Caco-2 (cell line): ENCODE data around the gene SPECC1L. TPM values are rescaled to one million over a fixed set of nuclear protein-coding genes. Genes with fewer than 3 reads are reported as not detected.

Source experiments
- BruUV-seq: library from RNA; stranded (reverse); fragments of 400-500 nt; replicated peaks from 2 replicates; lab custom pipeline; 2021; lab: Mats Ljungman, UMichigan
- CTCF ChIA-PET: fragments of 300-600 bp; sonication (Branson Sonifier 250); formaldehyde crosslinking; loops from one replicate; lab custom pipeline; 2022; ENCODE audit warnings: antibody characterized with exemption; lab: Charles Lee
- POLR2A ChIA-PET: fragments of 300-600 bp; sonication (Branson Sonifier 250); formaldehyde crosslinking; loops from one replicate; lab custom pipeline; 2022; ENCODE audit warnings: antibody characterized with exemption; lab: Charles Lee
- DNase-seq, 2 experiments: peaks; one replicate each; pipeline versions ENCODE4 v3.0.0 to v3.0.0-alpha.2; 2020 to 2022
- H3K27me3 ChIP-seq: replicated peaks from 2 replicates; pipeline ENCODE4 v1.6.0; 2011; ENCODE audit warnings: low read length; ENCODE audit not compliant: control insufficient read depth, insufficient read depth
- H3K36me3 ChIP-seq: 2 replicates; pipeline ENCODE4 v1.5.1; 2011; ENCODE audit warnings: low read length; ENCODE audit not compliant: control insufficient read depth, insufficient read depth
- H3K4me1 ChIP-seq: fragments of 250-450 bp; sonication (Bioruptor Pico); 2 replicates; pipeline ENCODE4 v1.5.1; 2020; ENCODE audit warnings: mild to moderate bottlenecking
- H3K4me3 ChIP-seq: 2 replicates; pipeline ENCODE4 v1.5.1; 2011; ENCODE audit warnings: low read depth, mild to moderate bottlenecking, control low read depth, low read length
- H3K9me3 ChIP-seq: fragments of 250-450 bp; sonication (Bioruptor Pico); 2 replicates; pipeline ENCODE4 v1.5.1; 2020; ENCODE audit warnings: mild to moderate bottlenecking, moderate library complexity
- H3K27ac Mint-ChIP-seq: one replicate; pipeline ENCODE4 v1.8.0; 2022; ENCODE audit warnings: mixed read lengths; ENCODE audit not compliant: unreplicated experiment
- H3K27me3 Mint-ChIP-seq: one replicate; pipeline ENCODE4 v1.8.0; 2022; ENCODE audit warnings: mixed read lengths; ENCODE audit not compliant: insufficient read depth, unreplicated experiment
- H3K36me3 Mint-ChIP-seq: one replicate; pipeline ENCODE4 v1.8.0; 2022; ENCODE audit warnings: mild to moderate bottlenecking, mixed read lengths; ENCODE audit not compliant: insufficient read depth, unreplicated experiment
- H3K4me1 Mint-ChIP-seq: one replicate; pipeline ENCODE4 v1.8.0; 2022; ENCODE audit warnings: low read depth, mixed read lengths; ENCODE audit not compliant: unreplicated experiment
- H3K4me3 Mint-ChIP-seq: one replicate; pipeline ENCODE4 v1.8.0; 2022; ENCODE audit warnings: mild to moderate bottlenecking, moderate library complexity, mixed read lengths; ENCODE audit not compliant: unreplicated experiment
- H3K9me3 Mint-ChIP-seq: one replicate; pipeline ENCODE4 v1.8.0; 2022; ENCODE audit warnings: mixed read lengths; ENCODE audit not compliant: unreplicated experiment
- CTCF ChIP-seq, 2 experiments: fragments of 200-600 bp in 1 of 2; IDR thresholded peaks; 1 replicate in 1 of 2; 2 replicates in 1 of 2; pipeline versions ENCODE4 v1.5.1 to v1.8.0; 2011 to 2022; ENCODE audit warnings: antibody characterized with exemption in 1 of 2, control low read depth in 1 of 2, inconsistent platforms in 1 of 2, low read depth in 1 of 2, low read length in 1 of 2, mild to moderate bottlenecking in 1 of 2, moderate library complexity in 1 of 2; ENCODE audit not compliant: insufficient read depth in 1 of 2, severe bottlenecking in 1 of 2, unreplicated experiment in 1 of 2
- intact Hi-C: fragments of 100-400 bp; cut with micrococcal nuclease; formaldehyde crosslinking; loops from one replicate; pipeline ENCODE4 v1.10.0; 2022; ENCODE audit not compliant: unreplicated experiment
- total RNA-seq: library from RNA; stranded (reverse); gene quantifications from 2 replicates; pipeline ENCODE4 v1.2.3, GENCODE V29; 2022

The SPECC1L gene
- total RNA-seq, 1 experiment from 2014 or later = 72.8 TPM

- H3K27me3 ChIP-seq = no peaks in the 10 kb centered on the region
- no peaks in the 10 kb centered on the region for H3K9me3 Mint-ChIP-seq
- no peaks in the 10 kb centered on the region for H3K9me3 ChIP-seq
- POLR2A ChIA-PET = no interaction called here
- intact Hi-C loops = no loop called here
- DNase-seq = peak in 1 of 2 experiments; percentile 28
- H3K27me3 Mint-ChIP-seq = no peaks in the 10 kb centered on the region
- H3K4me1 ChIP-seq = peaks cover 39% of the 10 kb centered on the region
- no TSS peak for BruUV-seq
- peaks cover 49% of the 10 kb centered on the region for H3K36me3 Mint-ChIP-seq
- CTCF ChIA-PET = no interaction called here
- TF ChIP-seq CTCF (IDR thresholded peaks at IDR 0.05; ENCODE audit: insufficient read depth in 1 of 2, low read depth in 1 of 2, low read length in 1 of 2, severe bottlenecking in 1 of 2, unreplicated experiment in 1 of 2) = no peak
- H3K27ac Mint-ChIP-seq = peak overlapping the region; percentile 19
- H3K36me3 ChIP-seq = no peaks in the 10 kb centered on the region
- peaks cover 20% of the 10 kb centered on the region for H3K4me1 Mint-ChIP-seq
- no peak overlapping the region for H3K4me3 ChIP-seq
- no peak overlapping the region for H3K4me3 Mint-ChIP-seq
Observed at GRCh38 chr22:24463071-24463760, 192.6 kb downstream of the SPECC1L start.

- Mint-ChIP-seq H3K36me3 (peaks cover 53% of the 10 kb centered on the region), H3K27me3 (no peaks in the 10 kb centered on the region), H3K4me3 (peak overlapping the region; percentile 45), H3K4me1 (peaks cover 20% of the 10 kb centered on the region), H3K9me3 (no peaks in the 10 kb centered on the region), H3K27ac (peak overlapping the region; percentile 98)
- Histone ChIP-seq H3K4me3 (no peak overlapping the region), H3K36me3 (no peaks in the 10 kb centered on the region), H3K4me1 (peaks cover 39% of the 10 kb centered on the region), H3K27me3 (no peaks in the 10 kb centered on the region), H3K9me3 (no peaks in the 10 kb centered on the region)
- TF ChIP-seq CTCF (IDR thresholded peaks at IDR 0.05; ENCODE audit: insufficient read depth in 1 of 2, low read depth in 1 of 2, low read length in 1 of 2, severe bottlenecking in 1 of 2, unreplicated experiment in 1 of 2) = no peak
- ChIA-PET POLR2A (no interaction called here), CTCF (interaction anchor here (0.7 kb wide), 1 partner anchor 21 kb away, joined by 4 read pairs; no protein-coding TSS in a partner anchor)
- DNase-seq = peak; percentile 67 to 72
- intact Hi-C loops = no loop called here
- BruUV-seq = no TSS peak
Observed at GRCh38 chr22:24465566-24465965, 194.9 kb downstream of the SPECC1L start.

GRCh38 chr22:24465975-24466374 lies 195.3 kb downstream of the SPECC1L start:
- Mint-ChIP-seq H3K9me3 (no peaks in the 10 kb centered on the region), H3K4me3 (peak overlapping the region; percentile 45), H3K27ac (peak overlapping the region; percentile 98), H3K4me1 (peaks cover 20% of the 10 kb centered on the region), H3K36me3 (peaks cover 49% of the 10 kb centered on the region), H3K27me3 (no peaks in the 10 kb centered on the region)
- Histone ChIP-seq H3K27me3 (no peaks in the 10 kb centered on the region), H3K36me3 (no peaks in the 10 kb centered on the region), H3K4me1 (peaks cover 39% of the 10 kb centered on the region), H3K9me3 (no peaks in the 10 kb centered on the region), H3K4me3 (no peak overlapping the region)
- TF ChIP-seq CTCF (IDR thresholded peaks at IDR 0.05; ENCODE audit: insufficient read depth in 1 of 2, low read depth in 1 of 2, low read length in 1 of 2, severe bottlenecking in 1 of 2, unreplicated experiment in 1 of 2) = no peak
- ChIA-PET POLR2A (no interaction called here), CTCF (interaction anchor here (0.7 kb wide), 1 partner anchor 20 kb away, joined by 4 read pairs; no protein-coding TSS in a partner anchor)
- no peak for DNase-seq
- BruUV-seq = TSS peak; percentile 41
- intact Hi-C loops = no loop called here
